Glutamatergic neuron (in vitro differentiated cells): ENCODE results near the gene NOD1. TPM values are rescaled to one million over a fixed set of nuclear protein-coding genes. Genes with fewer than 3 reads are reported as not detected.

ENCODE experiments used
- DNase-seq: peaks from one replicate; pipeline ENCODE4 v3.0.0; 2022
- H3K27ac Mint-ChIP-seq: one replicate; pipeline ENCODE4 v1.8.0; 2020; ENCODE audit warnings: mild to moderate bottlenecking, mixed read lengths, inconsistent platforms; ENCODE audit not compliant: unreplicated experiment
- H3K27me3 Mint-ChIP-seq: one replicate; pipeline ENCODE4 v1.8.0; 2020; ENCODE audit warnings: mild to moderate bottlenecking, moderate library complexity, mixed read lengths, inconsistent platforms; ENCODE audit not compliant: unreplicated experiment
- H3K36me3 Mint-ChIP-seq: one replicate; pipeline ENCODE4 v1.8.0; 2020; ENCODE audit warnings: mild to moderate bottlenecking, mixed read lengths, inconsistent platforms; ENCODE audit not compliant: unreplicated experiment
- H3K4me1 Mint-ChIP-seq: one replicate; pipeline ENCODE4 v1.8.0; 2020; ENCODE audit warnings: mild to moderate bottlenecking, low read depth, mixed read lengths, inconsistent platforms; ENCODE audit not compliant: unreplicated experiment
- H3K4me3 Mint-ChIP-seq: one replicate; pipeline ENCODE4 v1.8.0; 2020; ENCODE audit warnings: mild to moderate bottlenecking, mixed read lengths, inconsistent platforms; ENCODE audit not compliant: unreplicated experiment
- H3K9me3 Mint-ChIP-seq: one replicate; pipeline ENCODE4 v1.8.0; 2020; ENCODE audit warnings: mild to moderate bottlenecking, moderate library complexity, mixed read lengths, inconsistent platforms; ENCODE audit not compliant: unreplicated experiment
- total RNA-seq: library from RNA; stranded (reverse); fragmentation: NEBNext Ultra II Directional; extraction: Animal tissue kit (Norgen Biotek cat#: 25700); gene quantifications from one replicate; pipeline ENCODE4 v1.2.1, GENCODE V29; 2021; ENCODE audit not compliant: unreplicated experiment
- TF ChIP-seq, protein P1 (sequence below): fragments of 200-600 bp; sonication (generic); IDR thresholded peaks from one replicate; pipeline ENCODE4 v1.5.0; 2021; ENCODE audit not compliant: partially characterized antibody, unreplicated experiment

Gene NOD1
- total RNA-seq, 1 donor from 2014 or later, result 9.3 TPM

DNA sequence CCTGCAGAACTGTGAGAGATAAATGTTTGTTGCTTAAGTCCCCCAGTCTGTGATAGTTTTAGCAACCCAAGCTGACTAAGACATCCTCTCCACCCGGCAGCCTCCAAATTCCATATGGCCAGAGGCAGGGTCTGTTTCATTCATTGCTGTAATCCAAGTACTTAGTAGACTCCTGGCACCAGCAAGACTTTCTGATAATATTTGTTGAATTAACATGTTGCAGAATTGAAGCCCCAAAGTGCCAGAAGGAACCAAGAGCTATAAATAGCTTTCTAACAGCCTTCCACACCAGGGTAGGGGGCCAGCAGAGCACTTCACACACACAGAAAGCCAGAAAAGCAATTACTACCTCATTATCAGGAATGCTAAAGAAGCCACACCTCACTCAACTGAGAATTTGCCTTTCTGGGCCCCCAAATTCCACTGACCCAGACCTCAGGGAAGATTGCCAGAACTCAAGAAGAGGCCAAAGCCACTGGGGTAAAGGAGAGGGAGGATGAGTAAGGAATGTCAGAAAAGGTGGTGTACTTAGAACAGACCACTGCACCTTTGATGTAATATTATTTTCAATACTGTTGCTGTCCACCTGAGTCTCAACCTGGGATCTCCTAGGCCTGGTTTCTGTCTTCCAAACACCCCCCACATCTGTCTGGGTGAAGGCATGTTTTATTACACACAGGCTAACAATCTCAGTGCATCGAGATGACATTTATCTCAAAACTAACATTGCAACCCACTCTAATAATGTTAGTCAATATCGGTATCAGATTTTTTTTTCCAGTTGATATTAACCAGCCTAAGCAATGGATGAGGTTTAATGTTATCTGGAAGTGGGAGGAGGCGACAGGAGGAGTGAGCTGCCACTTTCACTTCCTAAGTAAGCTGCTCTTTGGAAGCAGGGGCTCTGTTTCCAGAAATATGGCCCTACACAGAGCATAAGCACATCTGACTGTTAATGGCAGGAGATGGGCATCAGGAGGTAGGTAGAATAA lies 5.5 kb downstream of the NOD1 start:
- no peak for DNase-seq
- TF ChIP-seq, protein P1, sequence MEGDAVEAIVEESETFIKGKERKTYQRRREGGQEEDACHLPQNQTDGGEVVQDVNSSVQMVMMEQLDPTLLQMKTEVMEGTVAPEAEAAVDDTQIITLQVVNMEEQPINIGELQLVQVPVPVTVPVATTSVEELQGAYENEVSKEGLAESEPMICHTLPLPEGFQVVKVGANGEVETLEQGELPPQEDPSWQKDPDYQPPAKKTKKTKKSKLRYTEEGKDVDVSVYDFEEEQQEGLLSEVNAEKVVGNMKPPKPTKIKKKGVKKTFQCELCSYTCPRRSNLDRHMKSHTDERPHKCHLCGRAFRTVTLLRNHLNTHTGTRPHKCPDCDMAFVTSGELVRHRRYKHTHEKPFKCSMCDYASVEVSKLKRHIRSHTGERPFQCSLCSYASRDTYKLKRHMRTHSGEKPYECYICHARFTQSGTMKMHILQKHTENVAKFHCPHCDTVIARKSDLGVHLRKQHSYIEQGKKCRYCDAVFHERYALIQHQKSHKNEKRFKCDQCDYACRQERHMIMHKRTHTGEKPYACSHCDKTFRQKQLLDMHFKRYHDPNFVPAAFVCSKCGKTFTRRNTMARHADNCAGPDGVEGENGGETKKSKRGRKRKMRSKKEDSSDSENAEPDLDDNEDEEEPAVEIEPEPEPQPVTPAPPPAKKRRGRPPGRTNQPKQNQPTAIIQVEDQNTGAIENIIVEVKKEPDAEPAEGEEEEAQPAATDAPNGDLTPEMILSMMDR, result no peak

DNA sequence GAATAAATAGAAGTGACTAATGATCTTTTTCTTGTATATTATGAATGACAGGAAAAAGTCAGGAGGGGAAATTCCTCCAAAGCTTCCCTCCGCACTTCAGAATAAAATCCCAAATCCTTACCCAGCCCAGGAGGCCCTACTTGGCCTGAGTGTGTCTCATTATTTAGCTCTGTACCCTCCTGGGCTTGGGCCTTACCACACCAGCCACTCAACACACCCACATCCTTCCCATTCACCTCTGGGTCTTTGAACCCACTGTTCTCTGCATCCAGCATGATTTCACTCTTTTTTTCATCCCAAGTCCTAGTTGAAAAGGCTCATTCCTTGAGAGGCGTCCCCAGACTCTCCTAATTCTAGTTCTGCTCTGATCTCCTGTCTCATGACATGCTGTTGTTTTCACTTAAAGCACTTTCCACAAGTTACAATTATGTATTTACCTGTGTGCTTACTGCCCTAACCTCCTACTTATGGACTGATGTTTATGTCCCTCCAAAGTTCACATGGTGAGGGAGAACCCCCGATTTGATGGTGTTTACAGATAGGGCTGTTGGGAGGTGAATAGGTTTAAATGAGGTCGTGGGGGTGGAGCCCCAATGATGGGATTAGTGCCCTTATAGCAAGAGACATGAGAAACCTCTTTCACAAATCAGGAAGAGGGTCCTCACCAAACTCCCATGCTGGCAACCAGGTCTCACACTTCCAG lies 6.4 kb downstream of the NOD1 start:
- TF ChIP-seq, protein P1, result no peak
- H3K36me3 Mint-ChIP-seq, result no peaks in the 10 kb centered on the region
- peaks cover 55% of the 10 kb centered on the region for H3K4me1 Mint-ChIP-seq
- H3K4me3 Mint-ChIP-seq, result peak overlapping the region; percentile 7
- H3K27ac Mint-ChIP-seq, result peak overlapping the region; percentile 71
- DNase-seq, result no peak
- H3K9me3 Mint-ChIP-seq, result peaks cover 7% of the 10 kb centered on the region
- H3K27me3 Mint-ChIP-seq, result peaks cover 7% of the 10 kb centered on the region

More for the DNA sequence above, 5.5 kb downstream of the NOD1 start:
- Mint-ChIP-seq H3K36me3 (no peaks in the 10 kb centered on the region), H3K4me1 (peaks cover 54% of the 10 kb centered on the region), H3K4me3 (peak overlapping the region; percentile 7), H3K27ac (peak overlapping the region; percentile 41), H3K9me3 (peaks cover 6% of the 10 kb centered on the region), H3K27me3 (peaks cover 7% of the 10 kb centered on the region)

DNA sequence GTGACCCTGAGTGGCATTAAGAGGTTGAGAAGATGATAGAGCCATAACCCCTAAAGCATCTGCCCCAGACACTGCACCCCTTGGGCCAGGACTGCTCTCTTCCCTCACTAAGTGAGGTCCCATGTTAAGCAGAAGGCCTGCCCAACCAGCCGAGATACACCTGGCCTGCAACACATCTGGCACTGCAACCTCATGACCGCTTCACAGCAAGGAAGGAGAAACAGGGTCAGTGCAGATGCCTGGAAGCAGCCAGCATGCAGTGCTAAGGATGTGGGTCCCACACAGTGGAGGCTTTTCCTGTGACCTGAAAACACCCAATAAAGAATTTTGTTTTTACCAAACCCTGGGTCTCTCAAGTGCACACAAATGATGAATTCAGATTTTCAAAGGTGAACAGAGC lies 7.4 kb downstream of the NOD1 start:
- no peaks in the 10 kb centered on the region for H3K36me3 Mint-ChIP-seq
- DNase-seq, result no peak
- H3K4me3 Mint-ChIP-seq, result peak overlapping the region; percentile 5
- H3K9me3 Mint-ChIP-seq, result peaks cover 7% of the 10 kb centered on the region
- TF ChIP-seq, protein P1, result no peak
- H3K4me1 Mint-ChIP-seq, result peaks cover 53% of the 10 kb centered on the region
- peaks cover 7% of the 10 kb centered on the region for H3K27me3 Mint-ChIP-seq
- H3K27ac Mint-ChIP-seq, result peak overlapping the region; percentile 95

DNA sequence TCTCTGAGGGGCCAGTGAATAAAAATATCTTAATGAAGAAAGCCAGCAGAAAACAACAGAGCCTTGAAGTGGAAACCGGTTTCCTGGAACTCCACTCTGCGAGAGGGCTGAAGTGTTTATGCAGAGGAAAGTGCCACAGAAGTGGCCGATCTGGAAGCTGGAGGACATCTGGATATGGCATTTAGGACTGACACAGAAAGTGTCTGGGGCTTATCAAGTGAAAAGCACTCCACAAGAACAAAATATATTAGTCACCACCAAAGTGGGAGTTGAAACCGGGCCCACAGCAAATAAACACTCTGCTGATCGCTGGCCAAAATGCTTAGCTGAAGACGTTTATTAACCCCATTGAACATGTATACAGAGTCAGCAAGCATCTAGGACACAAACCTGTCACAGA lies 7.8 kb downstream of the NOD1 start:
- TF ChIP-seq, protein P1, result no peak
- H3K27ac Mint-ChIP-seq, result peak overlapping the region; percentile 95
- H3K36me3 Mint-ChIP-seq, result no peaks in the 10 kb centered on the region
- peaks cover 9% of the 10 kb centered on the region for H3K9me3 Mint-ChIP-seq
- H3K4me1 Mint-ChIP-seq, result peaks cover 55% of the 10 kb centered on the region
- no peak for DNase-seq
- H3K4me3 Mint-ChIP-seq, result peak overlapping the region; percentile 17
- peaks cover 7% of the 10 kb centered on the region for H3K27me3 Mint-ChIP-seq
